HEK293 (cell line): Measurements from ENCODE around the gene SDE2.
"Not testable (repeated sequence)": the region's sequence is repeated elsewhere in the genome, so short reads cannot be mapped to it uniquely, and the experiment has no call there.

Experiments used
- CTCF ChIA-PET: fragments of 350-600 bp; formaldehyde crosslinking; extraction: SDS; loops from one replicate; lab custom pipeline; 2021; ENCODE audit warnings: antibody characterized with exemption; lab: Yijun Ruan, JAX
- POLR2A ChIA-PET: fragments of 300-600 bp; formaldehyde crosslinking; extraction: SDS; loops from one replicate; lab custom pipeline; 2020; ENCODE audit warnings: antibody characterized with exemption, inconsistent platforms; lab: Yijun Ruan, JAX
- H3K27ac ChIP-seq: fragments of 200-500 bp; sonication (Bioruptor generic); 2 replicates; pipeline ENCODE4 v1.5.1; 2014; ENCODE audit warnings: low read depth, low read length, control low read depth, inconsistent platforms; ENCODE audit errors: extremely low read depth
- H3K36me3 ChIP-seq, 2 experiments: fragments of 200-500 bp in 1 of 2; sonication (Bioruptor generic) in 1 of 2; 1 replicate in 1 of 2; 2 replicates in 1 of 2; pipeline ENCODE4 v1.5.1; 2014 to 2017; ENCODE audit warnings: inconsistent platforms in 2 of 2, low read length in 2 of 2; ENCODE audit not compliant: control insufficient read depth in 2 of 2, insufficient read depth in 1 of 2
- H3K4me1 ChIP-seq: fragments of 200-500 bp; sonication (Bioruptor generic); 2 replicates; pipeline ENCODE4 v1.5.1; 2014; ENCODE audit warnings: mild to moderate bottlenecking, low read length, inconsistent platforms; ENCODE audit not compliant: control insufficient read depth, insufficient read depth
- H3K4me3 ChIP-seq: 2 replicates; pipeline ENCODE4 v1.5.1; 2011; ENCODE audit warnings: low read depth, mild to moderate bottlenecking, control low read depth, low read length, moderate library complexity
- H3K9me3 ChIP-seq: fragments of 200-500 bp; sonication (Bioruptor generic); 2 replicates; pipeline ENCODE4 v1.5.1; 2014; ENCODE audit warnings: low read depth, low read length, inconsistent platforms; ENCODE audit not compliant: control insufficient read depth, insufficient read depth
- KLF10 ChIP-seq: fragments of 450-650 bp; IDR thresholded peaks from 2 replicates; pipeline ENCODE4 v1.5.1; 2018; ENCODE audit warnings: missing biosample characterization, mild to moderate bottlenecking, missing genetic modification characterization
- MYNN ChIP-seq: fragments of 450-650 bp; formaldehyde crosslinking; IDR thresholded peaks from 2 replicates; pipeline ENCODE4 v1.5.1; 2016; ENCODE audit warnings: missing biosample characterization, missing genetic modification characterization, borderline replicate concordance
- OSR2 ChIP-seq: fragments of 450-650 bp; formaldehyde crosslinking; IDR thresholded peaks from 2 replicates; pipeline ENCODE4 v1.5.1; 2016; ENCODE audit warnings: missing biosample characterization, missing genetic modification characterization
- ZBTB1 ChIP-seq: fragments of 450-650 bp; formaldehyde crosslinking; IDR thresholded peaks from 2 replicates; pipeline ENCODE4 v1.5.1; 2016; ENCODE audit warnings: missing biosample characterization, missing genetic modification characterization
- ZBTB48 ChIP-seq: fragments of 450-650 bp; formaldehyde crosslinking; IDR thresholded peaks from 2 replicates; pipeline ENCODE4 v1.5.1; 2016; ENCODE audit warnings: missing biosample characterization, missing genetic modification characterization
- ZBTB7A ChIP-seq: fragments of 450-650 bp; formaldehyde crosslinking; IDR thresholded peaks from 2 replicates; pipeline ENCODE4 v1.5.1; 2016; ENCODE audit warnings: low read depth, missing biosample characterization, missing genetic modification characterization
- ZFP3 ChIP-seq: fragments of 450-650 bp; formaldehyde crosslinking; IDR thresholded peaks from 2 replicates; pipeline ENCODE4 v1.5.1; 2016; ENCODE audit warnings: low read depth, missing biosample characterization, missing genetic modification characterization
- ZNF112 ChIP-seq: fragments of 450-650 bp; formaldehyde crosslinking; IDR thresholded peaks from 2 replicates; pipeline ENCODE4 v1.5.0; 2017; ENCODE audit warnings: missing biosample characterization, missing genetic modification characterization
- ZNF19 ChIP-seq: fragments of 450-650 bp; formaldehyde crosslinking; IDR thresholded peaks from 2 replicates; pipeline ENCODE4; 2016; ENCODE audit warnings: missing biosample characterization, missing genetic modification characterization, low read depth
- ZNF354C ChIP-seq: fragments of 450-650 bp; formaldehyde crosslinking; IDR thresholded peaks from 2 replicates; pipeline ENCODE4 v1.5.1; 2016; ENCODE audit warnings: missing biosample characterization, missing genetic modification characterization, low read depth, borderline replicate concordance
- ZNF521 ChIP-seq: fragments of 450-650 bp; formaldehyde crosslinking; IDR thresholded peaks from 2 replicates; pipeline ENCODE4 v1.5.1; 2017; ENCODE audit warnings: missing biosample characterization, mild to moderate bottlenecking, missing genetic modification characterization
- ZNF654 ChIP-seq: fragments of 450-650 bp; formaldehyde crosslinking; IDR thresholded peaks from 2 replicates; pipeline ENCODE4 v1.5.1; 2016; ENCODE audit warnings: low read depth, missing biosample characterization, missing genetic modification characterization
- ZNF747 ChIP-seq: fragments of 450-650 bp; formaldehyde crosslinking; IDR thresholded peaks from 2 replicates; pipeline ENCODE4 v1.5.1; 2016; ENCODE audit warnings: missing biosample characterization, missing genetic modification characterization
- ZSCAN30 ChIP-seq: fragments of 450-650 bp; IDR thresholded peaks from 2 replicates; pipeline ENCODE4 v1.5.1; 2018; ENCODE audit warnings: missing biosample characterization, mild to moderate bottlenecking, missing genetic modification characterization, moderate library complexity
- TF ChIP-seq, protein P1 (sequence below): fragments of 450-650 bp; formaldehyde crosslinking; IDR thresholded peaks from 2 replicates; pipeline ENCODE4 v1.5.1; 2016; ENCODE audit warnings: missing biosample characterization, missing genetic modification characterization, borderline replicate concordance
- TF ChIP-seq, protein P2 (sequence below): fragments of 450-650 bp; formaldehyde crosslinking; IDR thresholded peaks from 2 replicates; pipeline ENCODE4 v1.5.0; 2017; ENCODE audit warnings: missing biosample characterization, missing genetic modification characterization, borderline replicate concordance
- TF ChIP-seq, protein P3 (sequence below): fragments of 450-650 bp; formaldehyde crosslinking; IDR thresholded peaks from 2 replicates; pipeline ENCODE4 v1.5.1; 2016; ENCODE audit warnings: missing biosample characterization, missing genetic modification characterization, borderline replicate concordance

The SDE2 gene

DNA sequence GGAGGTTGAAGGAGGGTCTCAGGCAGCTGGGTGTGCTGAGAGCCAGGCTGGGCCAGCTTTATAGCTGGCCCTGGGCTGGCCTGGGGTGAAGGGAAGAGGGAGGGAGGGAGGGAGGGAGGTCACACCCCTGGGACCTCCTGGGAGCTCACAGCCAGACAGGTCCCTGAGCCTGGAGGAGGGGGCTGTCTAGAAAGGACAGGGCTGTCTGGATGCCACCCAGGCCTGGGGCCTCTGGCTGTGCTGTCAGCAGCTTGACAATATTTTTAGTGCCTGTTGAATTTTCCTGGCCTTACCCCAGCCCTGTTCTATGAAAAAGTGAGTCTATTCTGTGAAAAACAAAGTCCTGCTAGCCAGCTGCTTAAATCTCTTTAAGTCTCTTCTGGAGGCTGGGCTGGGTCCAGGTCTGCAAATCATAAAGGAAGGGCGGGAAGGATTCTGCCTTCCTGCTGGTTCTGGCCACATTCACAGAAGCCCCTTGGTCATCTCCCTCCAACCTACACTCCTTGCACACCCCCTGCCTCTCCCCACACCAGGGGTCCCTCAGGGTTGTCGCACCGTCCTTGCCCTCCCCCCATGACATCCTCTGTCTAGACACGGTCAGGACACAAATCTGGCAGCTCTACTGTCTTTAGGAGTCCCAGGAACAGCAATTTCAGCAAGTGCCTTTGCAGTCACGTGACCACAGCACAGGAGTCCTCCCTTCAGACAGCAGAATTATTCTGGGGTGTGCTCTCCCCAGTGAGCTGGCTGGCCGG is 57.8 kb downstream of the SDE2 start, which contains the start of gene LEFTY2 (continued):
- TF ChIP-seq ZNF521 (tag by site-specific recombination): no peak
- no peak for TF ChIP-seq ZBTB48
- TF ChIP-seq ZBTB1: no peak
- no peak for TF ChIP-seq ZNF354C (tag by site-specific recombination)
- 0 out of 2 replicates have a peak, but pooled peaks have one; percentile 17 for TF ChIP-seq ZBTB7A (tag by site-specific recombination)
- TF ChIP-seq, protein P1, sequence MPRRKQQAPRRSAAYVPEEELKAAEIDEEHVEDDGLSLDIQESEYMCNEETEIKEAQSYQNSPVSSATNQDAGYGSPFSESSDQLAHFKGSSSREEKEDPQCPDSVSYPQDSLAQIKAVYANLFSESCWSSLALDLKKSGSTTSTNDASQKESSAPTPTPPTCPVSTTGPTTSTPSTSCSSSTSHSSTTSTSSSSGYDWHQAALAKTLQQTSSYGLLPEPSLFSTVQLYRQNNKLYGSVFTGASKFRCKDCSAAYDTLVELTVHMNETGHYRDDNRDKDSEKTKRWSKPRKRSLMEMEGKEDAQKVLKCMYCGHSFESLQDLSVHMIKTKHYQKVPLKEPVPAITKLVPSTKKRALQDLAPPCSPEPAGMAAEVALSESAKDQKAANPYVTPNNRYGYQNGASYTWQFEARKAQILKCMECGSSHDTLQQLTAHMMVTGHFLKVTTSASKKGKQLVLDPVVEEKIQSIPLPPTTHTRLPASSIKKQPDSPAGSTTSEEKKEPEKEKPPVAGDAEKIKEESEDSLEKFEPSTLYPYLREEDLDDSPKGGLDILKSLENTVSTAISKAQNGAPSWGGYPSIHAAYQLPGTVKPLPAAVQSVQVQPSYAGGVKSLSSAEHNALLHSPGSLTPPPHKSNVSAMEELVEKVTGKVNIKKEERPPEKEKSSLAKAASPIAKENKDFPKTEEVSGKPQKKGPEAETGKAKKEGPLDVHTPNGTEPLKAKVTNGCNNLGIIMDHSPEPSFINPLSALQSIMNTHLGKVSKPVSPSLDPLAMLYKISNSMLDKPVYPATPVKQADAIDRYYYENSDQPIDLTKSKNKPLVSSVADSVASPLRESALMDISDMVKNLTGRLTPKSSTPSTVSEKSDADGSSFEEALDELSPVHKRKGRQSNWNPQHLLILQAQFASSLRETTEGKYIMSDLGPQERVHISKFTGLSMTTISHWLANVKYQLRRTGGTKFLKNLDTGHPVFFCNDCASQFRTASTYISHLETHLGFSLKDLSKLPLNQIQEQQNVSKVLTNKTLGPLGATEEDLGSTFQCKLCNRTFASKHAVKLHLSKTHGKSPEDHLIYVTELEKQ: no peak
- TF ChIP-seq KLF10 (tag by site-specific recombination): no peak

DNA sequence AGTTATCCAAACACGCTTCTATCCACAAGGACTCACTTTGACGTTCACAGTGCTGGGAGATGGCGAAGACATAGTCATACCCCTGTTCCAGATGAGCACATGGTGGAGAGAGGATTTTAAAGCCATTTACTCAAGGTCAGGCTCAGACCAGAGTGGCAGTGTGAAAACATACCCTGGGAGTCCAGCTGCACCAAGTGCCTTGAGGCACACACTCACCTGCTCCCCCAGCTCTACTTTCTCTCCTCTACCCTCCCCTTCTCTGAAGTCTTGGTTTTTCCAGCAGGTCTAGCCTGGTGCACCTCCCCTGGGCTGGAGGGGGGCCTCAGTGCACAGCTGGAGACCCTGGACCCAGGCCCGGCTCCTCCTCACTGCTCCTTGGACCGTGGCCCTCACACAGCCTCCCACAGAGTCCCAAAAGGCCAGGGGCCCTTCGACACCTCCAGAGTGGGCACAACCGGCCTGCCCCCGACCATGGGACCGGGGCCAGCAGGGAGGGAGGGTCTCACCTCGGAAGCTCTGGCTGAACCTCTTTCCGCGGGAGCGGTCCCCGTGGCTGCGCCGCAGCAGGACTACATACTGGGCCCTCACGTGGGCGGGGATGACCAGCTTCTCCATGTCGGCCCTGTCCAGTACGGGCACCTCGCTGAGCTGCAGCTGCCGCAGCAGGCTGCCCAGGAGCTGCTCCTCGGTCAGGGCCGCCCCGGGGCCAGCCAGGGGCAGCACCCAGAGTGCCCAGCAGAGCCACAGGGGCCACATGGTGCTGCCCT is 58.6 kb downstream of the SDE2 start:
- ChIA-PET POLR2A (interaction anchor here (0.7 to 2.2 kb wide), 2 partner anchors 10 to 17 kb away, joined by 4 to 13 read pairs; partner anchors contain the start of gene PYCR2), CTCF (interaction anchor here (3.1 kb wide), 1 partner anchor 21 kb away, joined by 18 read pairs; no protein-coding TSS in a partner anchor)
- H3K9me3 ChIP-seq: no peaks in the 10 kb centered on the region
- no peak overlapping the region for H3K27ac ChIP-seq
- no peaks in the 10 kb centered on the region for H3K36me3 ChIP-seq
- H3K4me3 ChIP-seq: no peak overlapping the region
- TF ChIP-seq ZNF747 (no peak), MYNN (tag by site-specific recombination) (no peak), ZNF19 (tag by site-specific recombination) (no peak), ZFP3 (tag by site-specific recombination) (no peak), ZNF654 (no peak), OSR2 (tag by site-specific recombination) (no peak), ZSCAN30 (tag by site-specific recombination) (no peak), ZNF112 (tag by site-specific recombination) (no peak)
- TF ChIP-seq, protein P2, sequence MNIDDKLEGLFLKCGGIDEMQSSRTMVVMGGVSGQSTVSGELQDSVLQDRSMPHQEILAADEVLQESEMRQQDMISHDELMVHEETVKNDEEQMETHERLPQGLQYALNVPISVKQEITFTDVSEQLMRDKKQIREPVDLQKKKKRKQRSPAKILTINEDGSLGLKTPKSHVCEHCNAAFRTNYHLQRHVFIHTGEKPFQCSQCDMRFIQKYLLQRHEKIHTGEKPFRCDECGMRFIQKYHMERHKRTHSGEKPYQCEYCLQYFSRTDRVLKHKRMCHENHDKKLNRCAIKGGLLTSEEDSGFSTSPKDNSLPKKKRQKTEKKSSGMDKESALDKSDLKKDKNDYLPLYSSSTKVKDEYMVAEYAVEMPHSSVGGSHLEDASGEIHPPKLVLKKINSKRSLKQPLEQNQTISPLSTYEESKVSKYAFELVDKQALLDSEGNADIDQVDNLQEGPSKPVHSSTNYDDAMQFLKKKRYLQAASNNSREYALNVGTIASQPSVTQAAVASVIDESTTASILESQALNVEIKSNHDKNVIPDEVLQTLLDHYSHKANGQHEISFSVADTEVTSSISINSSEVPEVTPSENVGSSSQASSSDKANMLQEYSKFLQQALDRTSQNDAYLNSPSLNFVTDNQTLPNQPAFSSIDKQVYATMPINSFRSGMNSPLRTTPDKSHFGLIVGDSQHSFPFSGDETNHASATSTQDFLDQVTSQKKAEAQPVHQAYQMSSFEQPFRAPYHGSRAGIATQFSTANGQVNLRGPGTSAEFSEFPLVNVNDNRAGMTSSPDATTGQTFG: no peak
- TF ChIP-seq, protein P3, sequence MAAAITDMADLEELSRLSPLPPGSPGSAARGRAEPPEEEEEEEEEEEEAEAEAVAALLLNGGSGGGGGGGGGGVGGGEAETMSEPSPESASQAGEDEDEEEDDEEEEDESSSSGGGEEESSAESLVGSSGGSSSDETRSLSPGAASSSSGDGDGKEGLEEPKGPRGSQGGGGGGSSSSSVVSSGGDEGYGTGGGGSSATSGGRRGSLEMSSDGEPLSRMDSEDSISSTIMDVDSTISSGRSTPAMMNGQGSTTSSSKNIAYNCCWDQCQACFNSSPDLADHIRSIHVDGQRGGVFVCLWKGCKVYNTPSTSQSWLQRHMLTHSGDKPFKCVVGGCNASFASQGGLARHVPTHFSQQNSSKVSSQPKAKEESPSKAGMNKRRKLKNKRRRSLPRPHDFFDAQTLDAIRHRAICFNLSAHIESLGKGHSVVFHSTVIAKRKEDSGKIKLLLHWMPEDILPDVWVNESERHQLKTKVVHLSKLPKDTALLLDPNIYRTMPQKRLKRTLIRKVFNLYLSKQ (tag by site-specific recombination): no peak
- H3K4me1 ChIP-seq: no peaks in the 10 kb centered on the region

DNA sequence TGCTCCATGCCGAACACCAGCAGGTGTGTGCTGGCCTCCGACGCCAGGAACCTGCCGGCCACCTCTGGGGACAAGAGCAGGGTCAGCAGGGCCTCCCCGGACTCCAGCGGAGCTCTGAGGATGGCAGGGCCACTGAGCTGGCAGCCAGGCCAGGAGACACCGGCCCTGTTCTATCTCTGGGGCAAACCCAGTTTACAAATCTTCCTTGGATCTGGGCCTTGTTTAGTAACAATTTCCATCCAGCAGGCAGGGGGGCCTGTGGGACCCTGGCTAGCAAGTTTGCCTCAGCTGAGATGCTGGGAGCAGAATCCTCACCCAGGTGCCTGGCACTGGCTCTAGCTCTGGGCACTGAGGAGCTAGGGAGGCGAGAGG is 59.2 kb downstream of the SDE2 start:
- CTCF ChIA-PET: interaction anchor here (3.1 kb wide), 1 partner anchor 22 kb away, joined by 18 read pairs; no protein-coding TSS in a partner anchor
- H3K4me1 ChIP-seq, H3K4me3 ChIP-seq, H3K36me3 ChIP-seq, H3K9me3 ChIP-seq, H3K27ac ChIP-seq: not testable (repeated sequence)
- POLR2A ChIA-PET: interaction anchor here (2.2 kb wide), 1 partner anchor 17 kb away, joined by 13 read pairs; the partner anchor contains the start of gene PYCR2

DNA sequence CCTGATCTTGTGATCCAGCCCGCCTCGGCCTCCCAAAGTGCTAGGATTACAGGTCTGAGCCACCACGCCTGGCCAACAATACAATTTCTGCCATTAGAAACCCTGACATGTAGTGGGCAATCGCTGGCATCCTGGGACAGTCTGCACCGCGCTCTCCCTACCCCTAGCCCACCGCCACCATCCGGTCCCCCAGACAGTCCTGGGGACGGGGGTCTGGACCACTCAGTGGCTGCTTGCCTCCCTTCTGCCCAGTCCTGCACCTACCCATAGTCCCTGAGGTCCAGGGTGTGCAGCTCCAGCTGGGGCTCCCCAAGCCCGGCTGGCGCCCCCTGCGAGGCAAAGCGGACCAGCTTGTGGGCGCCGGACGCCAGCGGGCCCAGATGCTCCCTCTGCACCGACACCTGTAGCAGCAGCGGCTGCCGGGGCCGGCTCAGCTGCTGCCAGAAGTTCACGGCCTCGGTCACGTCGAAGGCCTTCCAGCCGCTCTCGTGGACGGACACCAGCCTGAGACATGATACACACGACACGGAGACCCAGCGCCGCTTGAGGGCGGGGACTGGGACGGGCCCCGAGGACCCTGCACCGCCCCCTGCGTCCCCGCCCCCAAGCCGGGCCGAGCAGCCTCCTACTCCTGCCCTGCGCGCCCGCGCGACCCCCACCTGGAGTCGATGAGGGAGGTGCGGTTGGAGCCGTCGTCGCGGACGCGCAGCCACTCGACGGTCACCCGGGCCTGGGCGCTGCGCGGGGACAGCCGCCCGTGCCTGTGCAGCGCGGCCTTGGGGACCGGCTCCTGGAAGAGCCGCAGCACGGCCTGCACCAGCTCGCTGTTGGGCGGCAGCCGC is 59.8 kb downstream of the SDE2 start:
- POLR2A ChIA-PET: interaction anchor here (0.7 to 1.7 kb wide), 2 partner anchors 15 to 21 kb away, joined by 4 to 13 read pairs; partner anchors contain the start of gene PYCR2
- H3K4me3 ChIP-seq: not testable (repeated sequence)

More for the DNA sequence above, 59.8 kb downstream of the SDE2 start:
- not testable (repeated sequence) for H3K27ac ChIP-seq, H3K36me3 ChIP-seq, H3K9me3 ChIP-seq, H3K4me1 ChIP-seq
- CTCF ChIA-PET: interaction anchor here (1.4 to 1.8 kb wide), 3 partner anchors 22 to 48 kb away, joined by 4 to 6 read pairs (median 4); no protein-coding TSS in a partner anchor
